Retinal pigment epithelial cell (primary cell): ENCODE data around the gene FOXJ3.

Source experiments
- DNase-seq: peaks from one replicate; pipeline ENCODE4 v3.0.0-alpha.2; 2010; ENCODE audit warnings: low read depth
- H3K4me3 ChIP-seq: 2 replicates; pipeline ENCODE4 v1.5.1; 2011; ENCODE audit warnings: mild to moderate bottlenecking, low read length, control low read depth, moderate library complexity
- TF ChIP-seq, protein P1 (sequence below): conservative IDR thresholded peaks from 2 replicates; pipeline ENCODE4 v1.5.1; 2011; ENCODE audit warnings: low read depth, low read length, control low read depth, inconsistent platforms

FOXJ3 gene

DNA sequence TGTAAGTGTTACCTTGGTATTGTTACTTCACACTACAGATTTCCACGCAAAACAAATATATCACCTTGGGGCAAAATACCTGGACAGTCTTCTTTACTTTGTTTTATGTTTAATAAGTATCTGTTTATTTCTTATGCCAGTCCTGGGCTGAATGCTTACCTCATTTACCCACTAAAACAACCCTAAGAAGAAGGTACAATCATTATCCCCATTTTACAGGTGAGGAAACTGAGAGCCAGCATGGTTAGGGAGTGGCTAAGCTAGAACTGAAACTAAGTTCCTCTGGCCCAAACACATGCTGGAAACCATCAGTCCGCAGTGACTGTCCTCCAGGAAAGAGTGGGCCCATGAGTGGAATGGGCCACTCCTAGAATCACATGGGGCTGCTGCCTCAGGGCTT, 194.8 kb downstream of the FOXJ3 start:
- TF ChIP-seq, protein P1, sequence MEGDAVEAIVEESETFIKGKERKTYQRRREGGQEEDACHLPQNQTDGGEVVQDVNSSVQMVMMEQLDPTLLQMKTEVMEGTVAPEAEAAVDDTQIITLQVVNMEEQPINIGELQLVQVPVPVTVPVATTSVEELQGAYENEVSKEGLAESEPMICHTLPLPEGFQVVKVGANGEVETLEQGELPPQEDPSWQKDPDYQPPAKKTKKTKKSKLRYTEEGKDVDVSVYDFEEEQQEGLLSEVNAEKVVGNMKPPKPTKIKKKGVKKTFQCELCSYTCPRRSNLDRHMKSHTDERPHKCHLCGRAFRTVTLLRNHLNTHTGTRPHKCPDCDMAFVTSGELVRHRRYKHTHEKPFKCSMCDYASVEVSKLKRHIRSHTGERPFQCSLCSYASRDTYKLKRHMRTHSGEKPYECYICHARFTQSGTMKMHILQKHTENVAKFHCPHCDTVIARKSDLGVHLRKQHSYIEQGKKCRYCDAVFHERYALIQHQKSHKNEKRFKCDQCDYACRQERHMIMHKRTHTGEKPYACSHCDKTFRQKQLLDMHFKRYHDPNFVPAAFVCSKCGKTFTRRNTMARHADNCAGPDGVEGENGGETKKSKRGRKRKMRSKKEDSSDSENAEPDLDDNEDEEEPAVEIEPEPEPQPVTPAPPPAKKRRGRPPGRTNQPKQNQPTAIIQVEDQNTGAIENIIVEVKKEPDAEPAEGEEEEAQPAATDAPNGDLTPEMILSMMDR = no peak
- H3K4me3 ChIP-seq = no peak overlapping the region
- DNase-seq = no peak

DNA sequence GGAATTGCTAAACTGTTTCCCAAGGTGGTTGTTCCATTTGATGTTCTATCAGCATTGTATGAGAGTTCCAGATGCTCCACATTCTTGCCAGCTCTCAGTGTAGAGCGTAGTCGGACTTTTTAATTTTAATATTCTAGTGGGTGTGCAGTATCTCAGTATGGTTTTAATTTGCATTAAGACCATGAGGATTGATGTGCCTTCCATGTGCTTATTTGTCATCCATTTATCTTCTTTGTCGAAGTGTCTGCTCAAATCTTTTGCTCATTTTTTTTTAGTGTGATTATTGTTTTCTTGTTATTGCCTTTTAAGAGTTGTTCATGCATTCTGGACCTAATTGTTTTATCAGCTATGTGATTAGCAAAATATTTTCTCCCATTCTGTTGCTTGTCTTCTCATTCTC, 195.6 kb downstream of the FOXJ3 start:
- TF ChIP-seq, protein P1 = no peak
- H3K4me3 ChIP-seq = no peak overlapping the region
- DNase-seq = no peak

DNA sequence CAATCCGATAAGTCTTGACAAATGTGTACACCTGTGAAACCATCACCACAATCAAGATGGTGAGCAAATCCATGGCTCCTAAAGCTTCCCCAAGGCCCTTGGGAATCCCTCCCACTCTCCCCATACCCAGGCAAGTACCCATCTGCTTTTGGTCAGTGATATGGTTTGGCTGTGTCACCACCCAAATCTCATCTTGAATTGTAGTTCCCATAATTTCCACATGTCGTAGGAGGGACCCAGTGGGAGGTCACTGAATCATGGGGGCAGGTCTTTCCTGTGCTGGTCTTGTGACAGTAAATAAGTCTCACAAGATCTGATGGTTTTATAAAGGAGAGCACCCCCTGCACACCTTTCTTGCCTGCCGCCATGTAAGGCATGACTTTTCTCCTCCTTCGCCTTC, 196.4 kb downstream of the FOXJ3 start:
- H3K4me3 ChIP-seq = no peak overlapping the region
- no peak for DNase-seq
- TF ChIP-seq, protein P1 = no peak

DNA sequence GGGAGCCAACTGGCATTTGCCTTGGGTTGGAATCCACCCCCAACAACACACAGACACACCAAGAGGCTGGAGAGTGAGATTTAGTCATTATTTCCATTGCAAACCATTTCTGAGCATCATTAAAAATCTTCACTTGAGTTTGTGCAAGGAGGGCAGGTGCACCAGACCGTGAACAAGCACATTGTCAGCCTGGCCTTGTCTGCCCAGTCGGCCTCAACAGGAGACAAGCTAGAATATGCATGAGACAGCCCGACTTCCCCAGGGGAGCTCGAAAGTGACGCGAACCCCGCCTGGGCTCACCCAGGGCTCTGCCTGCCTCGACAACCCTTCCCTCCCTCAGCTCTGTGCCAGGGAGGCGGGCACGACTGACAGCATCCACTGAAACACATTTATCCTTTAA, 197.3 kb downstream of the FOXJ3 start:
- DNase-seq = no peak
- no peak overlapping the region for H3K4me3 ChIP-seq
- TF ChIP-seq, protein P1 = no peak

DNA sequence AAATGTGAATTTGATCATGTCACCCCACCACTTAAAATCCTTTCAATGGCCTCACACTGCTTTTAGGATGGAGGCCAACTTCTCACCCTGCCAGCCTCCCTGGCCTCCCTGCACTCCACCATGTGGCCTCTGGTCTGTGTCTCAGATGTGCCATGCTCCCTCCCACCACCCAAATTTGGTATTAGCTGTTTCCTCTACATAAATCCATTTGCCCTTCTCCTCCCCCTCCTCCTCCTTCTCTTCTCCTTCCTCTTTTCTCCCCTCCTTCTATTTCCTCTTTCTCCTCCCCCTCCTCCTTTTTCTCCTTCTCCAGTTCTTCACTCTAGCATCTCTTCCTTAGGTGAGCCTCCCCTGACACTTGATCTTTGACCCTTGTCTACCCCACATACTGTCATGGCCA, 198.6 kb downstream of the FOXJ3 start:
- TF ChIP-seq, protein P1 = no peak
- DNase-seq = no peak
- no peak overlapping the region for H3K4me3 ChIP-seq

DNA sequence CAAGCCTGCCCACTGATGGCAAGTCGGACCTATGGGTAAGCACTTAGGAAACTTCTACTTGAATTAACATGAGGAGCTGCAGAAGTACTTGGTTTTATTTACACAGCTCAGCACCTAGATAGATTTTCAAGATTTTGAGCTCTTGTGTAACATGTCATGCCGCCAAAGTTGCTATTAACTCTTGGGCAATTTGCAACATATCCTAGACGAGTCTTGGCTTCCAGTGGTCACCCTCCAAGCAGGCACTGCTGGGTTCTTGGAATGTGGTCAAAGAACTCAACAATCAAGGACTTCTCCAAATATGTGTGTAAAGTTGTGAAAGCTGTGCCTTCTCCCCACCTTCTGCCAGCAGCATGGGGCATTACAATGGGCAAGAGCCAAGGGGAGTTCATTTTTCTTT, 199.6 kb downstream of the FOXJ3 start:
- no peak overlapping the region for H3K4me3 ChIP-seq
- TF ChIP-seq, protein P1 = no peak
- DNase-seq = no peak

DNA sequence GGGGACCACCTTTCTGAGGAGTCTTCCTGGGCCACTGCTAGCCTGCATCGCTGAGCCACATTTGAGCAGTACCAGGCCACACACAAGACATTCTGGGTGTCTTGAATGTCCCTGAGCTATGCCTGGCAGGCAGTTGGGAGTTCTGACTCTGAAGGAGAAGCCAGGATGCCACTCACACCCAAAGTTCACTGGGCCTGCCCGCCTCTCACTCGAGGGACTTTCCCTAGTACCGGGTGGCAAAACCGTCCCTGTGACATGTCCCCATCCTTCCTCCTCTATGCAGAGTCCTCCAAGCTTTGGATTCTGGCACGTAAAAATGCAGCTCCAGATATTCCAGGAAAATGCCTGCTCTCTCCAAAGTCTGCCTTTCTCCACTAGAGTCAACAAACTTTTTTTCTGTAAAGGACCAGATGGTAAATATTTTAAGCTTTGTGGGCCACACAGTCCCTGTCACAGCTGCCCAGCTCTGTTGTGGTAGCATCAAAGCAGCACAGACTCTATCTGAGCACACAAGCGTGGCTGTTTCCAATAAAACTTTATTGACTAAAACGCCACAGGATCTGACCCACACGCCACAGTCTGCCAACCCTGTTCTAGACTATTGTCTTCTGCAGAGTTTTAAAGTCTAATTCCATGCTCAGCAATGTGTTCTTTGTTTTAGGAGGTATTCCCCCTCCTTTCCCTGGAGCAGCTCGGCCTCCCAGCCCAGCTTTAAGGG, 201.1 kb downstream of the FOXJ3 start:
- TF ChIP-seq, protein P1 = no peak
- no peak overlapping the region for H3K4me3 ChIP-seq
- DNase-seq = no peak
